Peyer's patch (tissue), 4 donors: ENCODE results near the gene MANSC1.

Source experiments
- POLR2A ChIP-seq, 2 donors: fragments of 450-650 bp; IDR thresholded peaks; one replicate each; pipeline ENCODE4 v1.5.1; 2017; ENCODE audit warnings: antibody characterized with exemption in 2 of 2, mild to moderate bottlenecking in 2 of 2, moderate library complexity in 2 of 2
- TF ChIP-seq, protein P1 (sequence below), 6 experiments: fragments of 450-650 bp in 4 of 6; fragments of 200-600 bp in 2 of 6; sonication (generic) in 1 of 6; IDR thresholded peaks; one replicate each; pipeline ENCODE4 v1.5.1; 2017 to 2019; ENCODE audit warnings: antibody characterized with exemption in 6 of 6, mild to moderate bottlenecking in 3 of 6, moderate library complexity in 1 of 6

- TF ChIP-seq, protein P1, sequence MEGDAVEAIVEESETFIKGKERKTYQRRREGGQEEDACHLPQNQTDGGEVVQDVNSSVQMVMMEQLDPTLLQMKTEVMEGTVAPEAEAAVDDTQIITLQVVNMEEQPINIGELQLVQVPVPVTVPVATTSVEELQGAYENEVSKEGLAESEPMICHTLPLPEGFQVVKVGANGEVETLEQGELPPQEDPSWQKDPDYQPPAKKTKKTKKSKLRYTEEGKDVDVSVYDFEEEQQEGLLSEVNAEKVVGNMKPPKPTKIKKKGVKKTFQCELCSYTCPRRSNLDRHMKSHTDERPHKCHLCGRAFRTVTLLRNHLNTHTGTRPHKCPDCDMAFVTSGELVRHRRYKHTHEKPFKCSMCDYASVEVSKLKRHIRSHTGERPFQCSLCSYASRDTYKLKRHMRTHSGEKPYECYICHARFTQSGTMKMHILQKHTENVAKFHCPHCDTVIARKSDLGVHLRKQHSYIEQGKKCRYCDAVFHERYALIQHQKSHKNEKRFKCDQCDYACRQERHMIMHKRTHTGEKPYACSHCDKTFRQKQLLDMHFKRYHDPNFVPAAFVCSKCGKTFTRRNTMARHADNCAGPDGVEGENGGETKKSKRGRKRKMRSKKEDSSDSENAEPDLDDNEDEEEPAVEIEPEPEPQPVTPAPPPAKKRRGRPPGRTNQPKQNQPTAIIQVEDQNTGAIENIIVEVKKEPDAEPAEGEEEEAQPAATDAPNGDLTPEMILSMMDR (IDR thresholded peaks at IDR 0.05): peak in 1 of 6 experiments; percentile 15
- no peak for TF ChIP-seq POLR2A (IDR thresholded peaks at IDR 0.05)
Measured at GRCh38 chr12:12398026-12398859, 48.2 kb upstream of the MANSC1 start.
